ENCODE data around the gene DGKQ. TPM values are rescaled to one million over a fixed set of nuclear protein-coding genes. Genes with fewer than 3 reads are reported as not detected.
"Not testable (repeated sequence)": the region's sequence is repeated elsewhere in the genome, so short reads cannot be mapped to it uniquely, and the experiment has no call there.

Gene DGKQ
- total RNA-seq, 4 donors from 2014 or later = 4.8 to 10.2 (median 8.1) TPM

DNA sequence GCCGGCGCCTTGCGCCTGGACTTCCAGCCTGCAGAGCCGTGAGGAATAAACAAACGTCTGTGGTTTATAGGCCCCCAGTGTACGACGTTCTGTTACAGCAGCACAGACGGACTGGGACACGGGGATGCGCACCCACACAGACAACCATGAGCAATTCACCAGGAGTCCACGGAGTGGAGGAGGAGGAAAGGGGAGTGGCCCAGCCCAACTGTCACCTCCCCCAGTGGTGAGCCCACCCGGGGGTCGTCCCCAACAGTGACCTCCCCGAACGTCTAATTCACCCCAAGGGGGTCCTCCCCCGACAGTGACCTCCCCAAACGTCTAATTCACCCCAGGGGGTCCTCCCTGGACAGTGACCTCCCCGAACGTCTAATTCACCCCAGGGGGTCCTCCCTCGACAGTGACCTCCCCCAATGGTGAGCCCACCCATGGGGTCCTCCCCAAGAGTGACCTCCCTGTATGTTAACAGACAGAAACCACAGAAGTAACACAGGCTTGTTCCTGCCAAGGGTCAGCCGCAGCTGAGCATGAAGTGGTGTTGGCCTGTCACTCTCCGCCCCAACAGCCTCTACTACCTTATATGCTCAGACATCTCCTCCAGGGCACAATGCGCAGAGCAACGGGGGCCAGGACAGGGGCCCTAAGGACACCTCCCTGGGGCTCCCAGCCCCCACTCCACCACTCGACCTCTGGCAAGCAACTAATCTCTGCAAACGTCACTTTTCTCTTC lies 47.4 kb downstream of the DGKQ start:
- DNase-seq (ENCODE audit: low spot score) = no peak
- ATAC-seq (ENCODE audit: low FRiP score) = no peak
- TF ChIP-seq, protein P1, sequence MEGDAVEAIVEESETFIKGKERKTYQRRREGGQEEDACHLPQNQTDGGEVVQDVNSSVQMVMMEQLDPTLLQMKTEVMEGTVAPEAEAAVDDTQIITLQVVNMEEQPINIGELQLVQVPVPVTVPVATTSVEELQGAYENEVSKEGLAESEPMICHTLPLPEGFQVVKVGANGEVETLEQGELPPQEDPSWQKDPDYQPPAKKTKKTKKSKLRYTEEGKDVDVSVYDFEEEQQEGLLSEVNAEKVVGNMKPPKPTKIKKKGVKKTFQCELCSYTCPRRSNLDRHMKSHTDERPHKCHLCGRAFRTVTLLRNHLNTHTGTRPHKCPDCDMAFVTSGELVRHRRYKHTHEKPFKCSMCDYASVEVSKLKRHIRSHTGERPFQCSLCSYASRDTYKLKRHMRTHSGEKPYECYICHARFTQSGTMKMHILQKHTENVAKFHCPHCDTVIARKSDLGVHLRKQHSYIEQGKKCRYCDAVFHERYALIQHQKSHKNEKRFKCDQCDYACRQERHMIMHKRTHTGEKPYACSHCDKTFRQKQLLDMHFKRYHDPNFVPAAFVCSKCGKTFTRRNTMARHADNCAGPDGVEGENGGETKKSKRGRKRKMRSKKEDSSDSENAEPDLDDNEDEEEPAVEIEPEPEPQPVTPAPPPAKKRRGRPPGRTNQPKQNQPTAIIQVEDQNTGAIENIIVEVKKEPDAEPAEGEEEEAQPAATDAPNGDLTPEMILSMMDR (IDR thresholded peaks at IDR 0.05) = no peak

- TF ChIP-seq, protein P1 (IDR thresholded peaks at IDR 0.05) = no peak
- DNase-seq (ENCODE audit: low spot score) (no peak), ATAC-seq (ENCODE audit: low FRiP score) (no peak)
Observed at GRCh38 chr4:925171-925570, 48.2 kb downstream of the DGKQ start.

- TF ChIP-seq, protein P1 (IDR thresholded peaks at IDR 0.05) = no peak
- DNase-seq (ENCODE audit: low spot score) = no peak
- ATAC-seq (ENCODE audit: low FRiP score) = no peak
Observed at GRCh38 chr4:924107-925096, 49.0 kb downstream of the DGKQ start.

DNA sequence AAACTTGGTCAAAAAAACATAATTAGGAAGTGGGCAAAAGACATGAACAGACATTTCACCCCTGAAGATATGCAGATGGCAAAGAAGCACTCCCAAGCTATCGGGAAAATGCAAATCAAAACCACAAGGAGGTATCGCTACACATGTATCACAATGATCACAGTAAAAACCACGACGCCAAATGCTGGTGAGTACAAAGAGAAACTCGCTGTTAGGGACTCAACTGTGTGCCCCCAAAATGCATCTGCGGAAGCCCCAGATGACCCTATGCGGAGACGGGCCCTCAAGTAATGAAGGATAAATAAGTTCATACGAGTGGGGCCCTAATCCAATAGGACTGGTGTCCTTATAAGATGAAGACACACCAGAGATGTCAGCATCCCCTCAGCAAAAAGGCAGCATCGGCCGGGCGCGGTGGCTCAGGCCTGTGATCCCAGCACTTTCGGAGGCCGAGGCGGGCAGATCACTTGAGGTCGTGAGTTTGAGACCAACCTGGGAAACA lies 51.5 kb downstream of the DGKQ start:
- DNase-seq (ENCODE audit: low spot score) = no peak
- no peak for ATAC-seq (ENCODE audit: low FRiP score)
- TF ChIP-seq, protein P1 (IDR thresholded peaks at IDR 0.05) = no peak

- not testable (repeated sequence) for DNase-seq (ENCODE audit: low spot score); ATAC-seq (ENCODE audit: low FRiP score)
Observed at GRCh38 chr4:919004-919680, 54.2 kb downstream of the DGKQ start.

DNA sequence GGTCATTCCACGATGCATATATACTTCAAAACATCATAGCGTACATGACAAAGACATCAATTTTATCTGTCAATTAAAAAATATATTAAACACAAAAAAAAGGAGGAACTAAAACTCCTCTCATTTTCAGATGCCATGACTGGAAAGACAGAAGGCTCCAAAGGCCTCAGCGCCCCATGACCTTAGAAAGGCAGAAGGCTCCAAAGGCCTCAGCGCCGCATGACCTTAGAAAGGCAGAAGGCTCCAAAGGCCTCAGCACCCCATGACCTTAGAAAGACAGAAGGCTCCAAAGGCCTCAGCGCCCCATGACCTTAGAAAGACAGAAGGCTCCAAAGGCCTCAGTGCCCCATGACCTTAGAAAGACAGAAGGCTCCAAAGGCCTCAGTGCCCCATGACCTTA lies 54.8 kb downstream of the DGKQ start:
- ATAC-seq (ENCODE audit: low FRiP score); DNase-seq (ENCODE audit: low spot score): not testable (repeated sequence)

DNA sequence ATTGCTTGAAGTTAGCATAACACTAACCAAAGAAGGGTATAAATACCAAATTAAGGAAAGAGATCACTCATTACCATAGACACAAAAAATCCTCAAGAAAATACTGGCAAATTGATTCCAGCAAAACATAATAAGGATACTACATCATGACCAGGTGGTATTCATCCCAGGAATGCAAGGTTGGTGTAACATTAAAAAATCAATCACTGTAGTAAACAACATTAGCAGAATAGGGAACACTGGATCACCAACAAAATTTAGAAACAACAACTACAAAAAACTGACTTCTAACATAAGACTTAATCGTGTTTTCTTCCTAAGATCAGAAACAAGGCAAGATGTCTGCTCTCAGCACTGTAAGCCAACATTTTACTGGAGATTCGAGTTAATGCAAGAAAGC lies 55.4 kb downstream of the DGKQ start:
- ATAC-seq (ENCODE audit: low FRiP score) (no peak), DNase-seq (ENCODE audit: low spot score) (no peak)
- TF ChIP-seq, protein P1 (IDR thresholded peaks at IDR 0.05) = no peak

Measured in omental fat pad (tissue), 4 donors.